Osteocyte (in vitro differentiated cells): ENCODE data around the gene ECI1. TPM values are rescaled to one million over a fixed set of nuclear protein-coding genes. Genes with fewer than 3 reads are reported as not detected.

Experiments
- DNase-seq: peaks from one replicate; pipeline ENCODE4 v3.0.0; 2021; ENCODE audit warnings: mixed read lengths; ENCODE audit not compliant: unreplicated experiment; ENCODE audit errors: extremely low spot score
- H3K27ac Mint-ChIP-seq: one replicate; pipeline ENCODE4 v1.8.0; 2021; ENCODE audit warnings: mild to moderate bottlenecking, mixed read lengths; ENCODE audit not compliant: unreplicated experiment
- H3K27me3 Mint-ChIP-seq: one replicate; pipeline ENCODE4 v1.8.0; 2021; ENCODE audit warnings: mixed read lengths; ENCODE audit not compliant: unreplicated experiment
- H3K36me3 Mint-ChIP-seq: one replicate; pipeline ENCODE4 v1.8.0; 2021; ENCODE audit warnings: mixed read lengths; ENCODE audit not compliant: unreplicated experiment
- H3K4me1 Mint-ChIP-seq: one replicate; pipeline ENCODE4 v1.8.0; 2021; ENCODE audit warnings: mixed read lengths; ENCODE audit not compliant: unreplicated experiment
- H3K4me3 Mint-ChIP-seq: one replicate; pipeline ENCODE4 v1.8.0; 2021; ENCODE audit warnings: mild to moderate bottlenecking, moderate library complexity, mixed read lengths; ENCODE audit not compliant: unreplicated experiment
- H3K9me3 Mint-ChIP-seq: one replicate; pipeline ENCODE4 v1.8.0; 2021; ENCODE audit warnings: mixed read lengths; ENCODE audit not compliant: unreplicated experiment
- CTCF ChIP-seq: fragments of 200-600 bp; sonication (generic); IDR thresholded peaks from 2 replicates; pipeline ENCODE4 v1.5.0; 2021; ENCODE audit warnings: antibody characterized with exemption, mild to moderate bottlenecking, moderate library complexity
- total RNA-seq: library from RNA; stranded (reverse); gene quantifications from 2 replicates; pipeline ENCODE4 v1.2.1, GENCODE V29; 2021

ECI1 gene
- total RNA-seq, 1 donor from 2014 or later = 46.4 TPM

GRCh38 chr16:2196981-2197511 is 54.3 kb downstream of the ECI1 start:
- no peak for TF ChIP-seq CTCF
- Mint-ChIP-seq H3K36me3 (no peaks in the 10 kb centered on the region), H3K9me3 (no peaks in the 10 kb centered on the region), H3K4me1 (no peaks in the 10 kb centered on the region), H3K27me3 (peaks cover 17% of the 10 kb centered on the region), H3K27ac (no peak overlapping the region), H3K4me3 (peak overlapping the region; percentile 58)
- DNase-seq = no peak

GRCh38 chr16:2196162-2196980 is 55.0 kb downstream of the ECI1 start, which contains the start of gene CASKIN1:
TSS of gene CASKIN1 (minus strand) at chr16:2196605. CDS start at chr16:2196432, 173 bp downstream.
- H3K27me3 Mint-ChIP-seq = peaks cover 17% of the 10 kb centered on the region
- H3K36me3 Mint-ChIP-seq = no peaks in the 10 kb centered on the region
- no peaks in the 10 kb centered on the region for H3K4me1 Mint-ChIP-seq
- peak within 1 kb of the TSS; percentile 62 for H3K4me3 Mint-ChIP-seq
- no peaks in the 10 kb centered on the region for H3K9me3 Mint-ChIP-seq
- no peak for DNase-seq
- TF ChIP-seq CTCF = no peak
- no peak within 1 kb of the TSS for H3K27ac Mint-ChIP-seq

GRCh38 chr16:2195322-2196161 is 55.8 kb downstream of the ECI1 start:
- Mint-ChIP-seq H3K4me1 (no peaks in the 10 kb centered on the region), H3K27ac (no peak overlapping the region), H3K36me3 (no peaks in the 10 kb centered on the region), H3K27me3 (peaks cover 17% of the 10 kb centered on the region), H3K9me3 (no peaks in the 10 kb centered on the region), H3K4me3 (peak overlapping the region; percentile 62)
- TF ChIP-seq CTCF = no peak
- DNase-seq = no peak

- Mint-ChIP-seq H3K4me3 (no peak overlapping the region), H3K36me3 (no peaks in the 10 kb centered on the region), H3K27ac (no peak overlapping the region), H3K9me3 (no peaks in the 10 kb centered on the region), H3K27me3 (peaks cover 11% of the 10 kb centered on the region), H3K4me1 (no peaks in the 10 kb centered on the region)
- no peak for DNase-seq
- peak; percentile 42 for TF ChIP-seq CTCF
These were observed 56.5 kb downstream of the ECI1 start for GRCh38 chr16:2194852-2195321.
